Measurements from ENCODE around the gene CNNM4.

- TF ChIP-seq POLR2A (IDR thresholded peaks at IDR 0.05) = no peak
- TF ChIP-seq, protein P1, sequence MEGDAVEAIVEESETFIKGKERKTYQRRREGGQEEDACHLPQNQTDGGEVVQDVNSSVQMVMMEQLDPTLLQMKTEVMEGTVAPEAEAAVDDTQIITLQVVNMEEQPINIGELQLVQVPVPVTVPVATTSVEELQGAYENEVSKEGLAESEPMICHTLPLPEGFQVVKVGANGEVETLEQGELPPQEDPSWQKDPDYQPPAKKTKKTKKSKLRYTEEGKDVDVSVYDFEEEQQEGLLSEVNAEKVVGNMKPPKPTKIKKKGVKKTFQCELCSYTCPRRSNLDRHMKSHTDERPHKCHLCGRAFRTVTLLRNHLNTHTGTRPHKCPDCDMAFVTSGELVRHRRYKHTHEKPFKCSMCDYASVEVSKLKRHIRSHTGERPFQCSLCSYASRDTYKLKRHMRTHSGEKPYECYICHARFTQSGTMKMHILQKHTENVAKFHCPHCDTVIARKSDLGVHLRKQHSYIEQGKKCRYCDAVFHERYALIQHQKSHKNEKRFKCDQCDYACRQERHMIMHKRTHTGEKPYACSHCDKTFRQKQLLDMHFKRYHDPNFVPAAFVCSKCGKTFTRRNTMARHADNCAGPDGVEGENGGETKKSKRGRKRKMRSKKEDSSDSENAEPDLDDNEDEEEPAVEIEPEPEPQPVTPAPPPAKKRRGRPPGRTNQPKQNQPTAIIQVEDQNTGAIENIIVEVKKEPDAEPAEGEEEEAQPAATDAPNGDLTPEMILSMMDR (IDR thresholded peaks at IDR 0.05) = peak; percentile 77 to 95 (median 89)
These were observed 40.5 kb downstream of the CNNM4 start for GRCh38 chr2:96801005-96801785.

All from Peyer's patch (tissue), 4 donors.